GM11168 (cell line): Measurements from ENCODE around the gene ART5.

ENCODE experiments used
- in situ Hi-C: fragments of 300-500 bp; cut with MboI; formaldehyde crosslinking; loops from one replicate; pipeline ENCODE4 v1.12.0; 2022; ENCODE audit warnings: low sequenced_read_pairs; ENCODE audit not compliant: unreplicated experiment

ART5 gene

GRCh38 chr11:3641701-3642070, at the start of gene ART5:
ART5 (minus strand) TSS chr11:3641992; CDS start chr11:3641862, 130 bp downstream.
- in situ Hi-C loops, result no loop called here

GRCh38 chr11:3686751-3687150, 45.0 kb upstream of the ART5 start:
- in situ Hi-C loops, result no loop called here

DNA sequence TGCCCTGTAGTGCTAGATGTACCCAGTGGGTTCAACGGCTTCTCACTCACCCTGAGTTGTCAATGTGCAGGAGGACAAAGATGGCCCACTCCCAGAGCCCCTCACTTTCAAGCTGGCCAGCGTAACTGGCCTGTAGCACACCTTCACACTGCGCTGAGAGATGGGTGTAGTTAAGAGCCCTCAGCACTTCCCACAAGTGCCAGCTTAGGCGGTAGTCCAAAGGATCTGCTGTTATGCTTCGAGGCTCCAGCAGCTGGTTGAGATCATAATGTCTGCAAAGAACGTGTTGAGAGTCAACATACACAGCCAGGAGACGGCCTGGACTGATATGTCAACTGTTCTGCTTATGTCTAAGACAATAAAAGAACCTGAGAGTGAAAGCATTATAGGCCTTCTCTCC, 44.1 kb upstream of the ART5 start:
- in situ Hi-C loops, result no loop called here

- in situ Hi-C loops, result no loop called here
These were observed 43.0 kb upstream of the ART5 start for GRCh38 chr11:3684819-3685172.

DNA sequence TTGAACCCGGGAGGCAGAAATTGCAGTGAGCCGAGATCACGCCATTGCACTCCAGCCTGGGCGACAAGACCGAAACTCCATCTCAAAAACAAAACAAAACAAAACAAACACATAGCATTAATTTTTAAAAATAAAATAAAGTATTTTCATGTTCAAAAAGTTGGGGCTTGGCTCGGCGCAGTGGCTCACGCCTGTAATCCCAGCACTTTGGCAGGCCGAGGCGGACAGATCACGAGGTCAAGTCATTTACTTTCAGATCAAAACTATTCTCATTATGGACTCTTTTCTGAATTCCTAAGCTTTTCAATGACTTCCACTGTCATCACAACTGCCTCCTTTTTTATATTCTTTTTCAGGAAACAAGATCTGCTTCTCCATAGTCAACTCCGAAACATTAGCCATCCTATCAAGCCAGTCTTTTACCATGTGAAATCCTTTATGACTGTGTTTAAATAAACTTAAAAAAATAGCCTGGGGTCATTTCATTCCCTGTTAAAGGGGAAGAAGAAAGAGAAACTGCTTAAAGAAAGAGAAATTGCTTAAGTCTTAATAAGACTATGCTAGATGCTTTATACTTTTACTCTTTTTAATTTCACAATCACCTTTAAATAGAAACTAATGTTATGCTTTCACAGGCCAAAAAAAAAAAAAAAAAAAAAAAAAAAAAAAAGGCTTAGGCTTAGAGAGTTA, 42.5 kb upstream of the ART5 start:
- in situ Hi-C loops, result no loop called here

DNA sequence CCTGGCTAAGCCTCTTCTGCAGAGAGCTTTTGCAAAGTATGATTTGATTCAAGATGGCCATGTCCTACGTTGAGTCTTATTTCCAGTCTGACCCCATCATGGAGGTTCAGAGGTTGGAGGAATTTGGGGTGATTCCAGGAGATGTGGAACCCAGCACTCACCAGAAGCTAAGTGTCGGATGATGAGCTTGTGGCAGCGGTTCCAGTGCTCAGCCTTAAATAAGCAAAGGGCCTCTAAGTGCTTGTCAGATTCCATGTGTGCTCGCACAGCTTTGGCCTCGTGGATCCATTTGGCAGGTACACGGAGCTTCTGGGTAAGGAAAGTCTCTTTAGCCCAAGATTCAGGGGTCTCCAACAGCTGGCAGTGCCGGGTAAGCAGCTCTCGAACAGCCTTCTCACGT, 41.2 kb upstream of the ART5 start:
- in situ Hi-C loops, result no loop called here

DNA sequence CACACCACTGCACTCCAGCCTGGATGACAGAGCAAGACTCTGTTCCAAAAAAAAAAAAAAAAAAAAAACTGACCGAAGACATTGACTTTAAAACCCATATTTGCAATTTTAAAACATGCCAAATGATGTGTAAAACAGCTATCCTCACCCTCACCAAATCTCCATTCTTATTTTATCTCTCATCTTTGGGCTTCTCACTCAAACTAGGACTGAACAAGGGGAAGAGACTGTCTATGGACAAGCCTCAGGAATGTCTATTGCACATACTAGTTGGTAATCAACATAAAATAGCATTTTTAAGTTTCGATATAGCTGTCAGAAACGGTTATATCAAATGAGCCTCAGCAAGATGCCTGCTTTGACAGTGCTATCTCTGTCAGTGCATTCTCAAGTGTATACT, 37.3 kb upstream of the ART5 start:
- in situ Hi-C loops, result no loop called here

DNA sequence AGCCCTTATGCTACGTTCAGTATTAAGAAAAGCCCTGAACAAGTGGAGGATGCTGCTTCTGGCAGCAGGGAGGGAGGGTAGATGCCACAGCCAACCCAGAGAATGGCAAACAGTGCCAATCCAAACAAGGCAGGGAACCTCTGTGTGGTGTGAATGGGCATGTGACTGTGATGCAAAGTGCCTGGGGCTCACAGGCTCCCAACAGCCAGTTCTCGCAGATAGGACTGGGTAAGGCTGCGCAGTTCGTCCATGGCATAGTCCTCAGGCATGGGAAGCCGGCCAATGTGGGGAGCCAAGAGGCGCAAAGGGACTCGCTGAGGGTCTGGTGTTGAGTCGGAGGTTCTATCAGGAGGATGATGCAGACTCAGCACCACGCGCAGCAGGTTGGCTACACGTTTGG, 34.2 kb upstream of the ART5 start:
- in situ Hi-C loops, result no loop called here

- in situ Hi-C loops, result no loop called here
These were observed 32.4 kb upstream of the ART5 start for GRCh38 chr11:3674189-3674588.

GRCh38 chr11:3671334-3672254, 29.8 kb upstream of the ART5 start, which contains the start of gene CHRNA10:
CHRNA10 (minus strand) TSS chr11:3671384; CDS start chr11:3671312, 72 bp downstream.
- in situ Hi-C loops, result no loop called here

DNA sequence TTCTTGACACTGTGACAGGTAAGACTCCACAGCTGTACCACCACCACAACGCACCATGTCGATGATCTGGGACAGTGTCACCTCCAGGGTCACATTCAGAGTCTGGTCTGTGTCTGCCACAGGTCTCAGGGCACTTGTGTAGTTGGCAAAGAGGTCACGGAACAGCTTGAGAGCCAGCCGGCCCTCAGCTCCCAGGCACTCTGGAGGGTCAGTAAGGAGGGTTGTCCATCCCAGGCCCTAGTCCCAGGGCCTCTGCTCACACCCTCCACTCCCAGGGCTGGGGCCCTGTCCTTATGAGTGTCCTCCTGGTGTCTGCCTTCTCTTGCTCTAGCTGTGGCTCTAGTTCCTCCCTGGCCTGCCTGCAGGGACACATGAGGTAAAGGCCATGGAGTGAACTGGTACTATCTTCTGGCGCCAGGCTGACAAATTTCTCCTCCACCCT, 28.0 kb upstream of the ART5 start:
- in situ Hi-C loops, result no loop called here

GRCh38 chr11:3669128-3669527, 27.3 kb upstream of the ART5 start:
- in situ Hi-C loops, result no loop called here

- in situ Hi-C loops, result no loop called here
These were observed 25.6 kb upstream of the ART5 start for GRCh38 chr11:3667149-3668035.

DNA sequence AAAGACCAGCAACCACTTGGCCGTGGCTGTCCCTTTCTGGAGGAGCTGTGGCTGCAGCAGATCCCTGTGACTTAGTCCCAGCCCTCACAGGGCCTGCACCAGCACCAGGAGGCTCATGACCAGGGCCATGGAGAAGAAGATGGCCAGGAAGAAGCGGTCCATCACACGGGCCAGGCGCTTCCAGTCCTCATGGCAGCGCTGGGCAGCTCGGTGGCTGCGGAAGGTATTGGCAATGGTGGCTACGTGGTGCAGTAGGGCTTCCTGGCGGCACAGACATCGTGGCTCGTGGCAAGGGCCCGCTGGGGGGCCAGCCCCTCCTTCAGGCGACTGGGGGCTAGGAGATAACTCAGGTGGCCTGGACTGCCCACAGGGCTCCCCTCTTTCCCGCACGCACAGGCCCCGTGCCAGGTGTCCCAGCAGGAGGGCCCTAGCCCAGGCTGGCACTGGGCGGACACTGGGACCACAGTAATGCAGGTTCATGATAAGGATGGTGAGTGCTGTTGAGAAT, 24.3 kb upstream of the ART5 start:
- in situ Hi-C loops, result no loop called here

- in situ Hi-C loops, result no loop called here
These were observed 23.7 kb upstream of the ART5 start for GRCh38 chr11:3665336-3666022.

GRCh38 chr11:3664032-3664630, 22.3 kb upstream of the ART5 start:
- in situ Hi-C loops, result no loop called here

DNA sequence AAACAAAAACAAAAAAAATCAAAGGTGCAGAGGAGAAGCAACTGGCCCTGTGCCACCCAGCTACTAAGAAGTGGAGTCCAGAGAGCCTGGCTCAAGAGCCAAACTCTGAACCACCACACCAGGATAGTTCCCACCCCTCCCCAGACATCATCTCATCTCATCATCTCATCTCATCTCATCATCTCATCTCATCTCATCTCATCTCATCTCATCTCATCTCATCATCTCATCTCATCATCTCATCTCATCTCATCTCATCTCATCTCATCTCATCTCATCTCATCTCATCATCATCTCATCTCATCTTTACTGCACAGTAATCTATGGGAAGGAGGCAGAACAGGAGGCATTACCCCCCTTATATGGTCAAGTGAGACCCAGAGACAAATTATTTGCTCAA, 21.1 kb upstream of the ART5 start:
- in situ Hi-C loops, result no loop called here

DNA sequence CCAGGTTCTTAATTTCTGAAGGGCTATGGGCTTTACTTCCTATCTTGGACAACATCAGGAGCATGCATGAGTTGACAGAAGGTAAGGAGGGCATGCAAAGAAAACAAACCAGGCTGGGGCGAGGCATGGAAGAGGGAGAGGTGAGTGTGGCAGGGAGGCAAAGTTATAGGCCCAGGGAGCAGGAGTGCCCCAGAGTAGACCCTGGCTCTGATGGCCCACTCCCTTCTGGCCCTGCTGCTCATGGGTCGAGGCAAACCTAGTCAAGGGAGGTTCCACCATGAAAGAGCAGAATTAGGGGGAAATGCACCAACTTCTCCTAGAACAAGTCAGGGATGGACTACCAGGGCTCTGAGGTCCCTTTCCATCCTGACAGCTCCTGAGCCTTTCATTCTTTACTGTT, 19.2 kb upstream of the ART5 start:
- in situ Hi-C loops, result no loop called here
